ENCODE data around the gene CHPF2.

CHPF2 gene

DNA sequence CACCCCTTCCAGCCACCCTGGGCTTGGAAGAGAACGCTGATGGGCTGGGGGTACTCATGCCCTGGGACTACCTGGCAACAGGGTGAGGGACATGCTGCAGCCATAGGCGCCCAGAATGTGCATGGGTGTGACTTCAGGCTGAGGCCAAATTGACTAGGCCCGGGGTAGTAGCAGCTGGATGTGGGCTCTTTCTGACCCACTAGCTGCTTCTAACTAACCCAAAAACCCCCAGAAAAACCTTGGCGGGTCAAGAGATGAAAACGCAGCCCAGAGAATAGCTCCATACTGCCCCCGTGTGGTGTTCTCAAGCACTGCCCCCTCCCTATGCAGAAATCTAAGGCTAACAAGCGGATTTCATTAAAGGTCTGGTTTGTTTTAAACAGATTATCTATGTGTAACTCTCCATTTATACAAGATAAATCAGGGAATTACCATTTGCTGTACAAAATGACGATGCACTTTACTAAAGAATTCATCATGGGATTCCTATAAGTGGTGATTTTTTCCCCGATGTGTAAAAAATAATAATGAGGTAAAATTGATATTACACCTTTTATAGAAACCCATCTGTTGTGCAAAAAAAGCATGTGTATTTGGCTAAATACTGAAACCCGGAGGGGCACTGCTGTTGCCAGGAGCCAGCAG, 12.0 kb downstream of the CHPF2 start:
- no peak overlapping the region for H3K27ac ChIP-seq
- TF ChIP-seq ZFX (IDR thresholded peaks at IDR 0.05; ENCODE audit: borderline replicate concordance): no peak
- TF ChIP-seq, protein P1, sequence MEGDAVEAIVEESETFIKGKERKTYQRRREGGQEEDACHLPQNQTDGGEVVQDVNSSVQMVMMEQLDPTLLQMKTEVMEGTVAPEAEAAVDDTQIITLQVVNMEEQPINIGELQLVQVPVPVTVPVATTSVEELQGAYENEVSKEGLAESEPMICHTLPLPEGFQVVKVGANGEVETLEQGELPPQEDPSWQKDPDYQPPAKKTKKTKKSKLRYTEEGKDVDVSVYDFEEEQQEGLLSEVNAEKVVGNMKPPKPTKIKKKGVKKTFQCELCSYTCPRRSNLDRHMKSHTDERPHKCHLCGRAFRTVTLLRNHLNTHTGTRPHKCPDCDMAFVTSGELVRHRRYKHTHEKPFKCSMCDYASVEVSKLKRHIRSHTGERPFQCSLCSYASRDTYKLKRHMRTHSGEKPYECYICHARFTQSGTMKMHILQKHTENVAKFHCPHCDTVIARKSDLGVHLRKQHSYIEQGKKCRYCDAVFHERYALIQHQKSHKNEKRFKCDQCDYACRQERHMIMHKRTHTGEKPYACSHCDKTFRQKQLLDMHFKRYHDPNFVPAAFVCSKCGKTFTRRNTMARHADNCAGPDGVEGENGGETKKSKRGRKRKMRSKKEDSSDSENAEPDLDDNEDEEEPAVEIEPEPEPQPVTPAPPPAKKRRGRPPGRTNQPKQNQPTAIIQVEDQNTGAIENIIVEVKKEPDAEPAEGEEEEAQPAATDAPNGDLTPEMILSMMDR (IDR thresholded peaks at IDR 0.05): peak; percentile 99

DNA sequence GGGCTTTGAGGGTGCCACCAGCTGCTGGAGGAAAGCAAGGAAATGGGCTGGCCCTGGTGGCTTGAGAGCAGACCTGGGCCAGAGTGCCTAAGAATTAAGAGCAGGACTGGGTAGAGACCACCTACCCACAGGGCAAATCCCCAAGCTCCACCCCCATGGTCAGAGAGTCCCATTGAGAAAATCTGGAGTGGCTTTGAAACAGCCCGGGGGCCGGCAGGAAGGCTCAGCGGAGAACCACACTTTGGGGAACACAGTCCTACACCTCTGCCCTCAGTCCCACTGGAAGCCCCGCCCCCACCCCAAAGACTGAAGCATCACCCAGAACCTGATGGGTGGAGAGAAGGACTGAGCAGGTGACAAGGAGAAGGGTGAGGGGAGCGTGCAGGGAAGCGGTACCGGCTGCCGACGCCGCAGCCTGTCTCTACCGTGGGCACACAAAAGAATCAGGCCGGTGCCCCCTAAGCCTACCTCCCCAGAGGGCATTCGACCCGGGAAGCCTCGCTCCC, 12.6 kb downstream of the CHPF2 start:
- no peak for TF ChIP-seq ZFX (IDR thresholded peaks at IDR 0.05; ENCODE audit: borderline replicate concordance)
- TF ChIP-seq, protein P1 (IDR thresholded peaks at IDR 0.05): no peak
- H3K27ac ChIP-seq: no peak overlapping the region

DNA sequence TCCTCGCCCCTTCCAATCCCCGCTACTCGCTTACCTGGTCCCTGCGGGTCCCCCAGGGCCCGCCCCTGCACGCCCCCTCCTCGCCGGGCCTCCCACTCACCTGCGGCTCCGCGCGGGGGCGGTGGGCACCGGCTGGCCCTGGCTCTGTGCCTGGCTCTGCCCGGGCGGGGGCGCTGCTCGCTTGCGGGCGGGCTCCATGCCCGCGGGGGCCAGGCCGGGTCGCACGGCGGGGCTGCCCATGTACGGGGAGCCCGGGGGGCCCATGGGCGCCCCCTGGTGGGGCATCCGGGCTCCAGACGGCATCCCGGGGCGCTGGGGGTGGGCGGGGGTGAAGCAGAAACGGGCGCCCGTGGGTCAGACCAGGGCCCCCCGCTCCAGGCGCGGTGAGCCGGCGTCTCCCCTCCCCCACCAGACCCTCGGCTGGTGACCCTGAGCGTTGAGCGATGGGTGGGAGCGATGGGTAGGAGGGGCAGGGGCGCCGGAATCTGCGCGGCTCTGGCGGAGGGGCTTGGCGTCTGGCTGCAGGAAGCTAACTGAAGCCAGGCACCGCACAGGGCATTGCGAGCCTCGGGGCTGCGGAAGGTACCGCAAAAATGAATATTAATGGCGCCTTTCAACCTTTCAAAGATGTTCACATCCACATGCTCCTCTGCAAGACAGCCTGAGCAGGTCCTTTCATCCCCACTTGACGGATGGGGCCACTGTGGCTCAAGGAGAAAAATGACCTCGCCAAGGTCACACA, 13.2 kb downstream of the CHPF2 start:
- H3K27ac ChIP-seq: no peak overlapping the region
- TF ChIP-seq, protein P1 (IDR thresholded peaks at IDR 0.05): peak; percentile 80
- no peak for TF ChIP-seq ZFX (IDR thresholded peaks at IDR 0.05; ENCODE audit: borderline replicate concordance)

DNA sequence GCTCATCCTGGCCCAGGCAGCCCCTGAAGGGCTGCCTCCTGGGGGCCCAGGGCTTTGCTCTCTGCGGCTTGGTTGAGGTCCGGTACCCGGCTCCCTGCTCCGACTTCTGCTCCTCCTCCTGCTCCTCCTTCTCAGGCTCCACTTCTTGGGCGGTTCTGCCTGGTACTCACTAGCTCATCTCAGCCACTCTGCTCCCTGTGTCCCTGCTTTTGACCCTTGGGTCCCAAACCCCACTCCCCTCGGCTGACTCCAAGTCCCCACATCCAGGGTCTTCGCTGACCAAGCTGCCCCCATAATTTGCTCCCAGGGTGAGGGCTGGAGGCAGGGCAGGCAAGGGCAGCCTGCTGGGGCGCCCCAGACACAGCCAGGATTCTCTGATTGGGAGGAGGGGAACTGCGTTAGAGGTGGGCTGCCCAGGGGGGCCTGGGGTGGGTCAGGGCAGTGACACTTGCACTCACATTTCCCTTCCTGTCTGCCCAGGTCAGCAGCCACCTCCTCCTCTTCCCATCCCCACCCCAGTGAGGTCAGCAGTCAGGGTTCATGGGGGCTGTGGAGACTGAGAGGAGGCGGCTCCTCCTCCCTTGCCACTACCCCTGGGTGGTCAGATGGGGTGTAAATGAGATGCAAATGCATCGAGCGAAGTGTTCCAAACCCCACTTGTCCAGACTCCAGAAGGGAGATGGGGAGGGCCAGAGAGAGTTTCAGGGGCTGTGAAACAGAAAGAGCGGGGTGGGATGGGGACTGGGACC, 14.0 kb downstream of the CHPF2 start:
- TF ChIP-seq ZFX (IDR thresholded peaks at IDR 0.05; ENCODE audit: borderline replicate concordance): no peak
- no peak overlapping the region for H3K27ac ChIP-seq

DNA sequence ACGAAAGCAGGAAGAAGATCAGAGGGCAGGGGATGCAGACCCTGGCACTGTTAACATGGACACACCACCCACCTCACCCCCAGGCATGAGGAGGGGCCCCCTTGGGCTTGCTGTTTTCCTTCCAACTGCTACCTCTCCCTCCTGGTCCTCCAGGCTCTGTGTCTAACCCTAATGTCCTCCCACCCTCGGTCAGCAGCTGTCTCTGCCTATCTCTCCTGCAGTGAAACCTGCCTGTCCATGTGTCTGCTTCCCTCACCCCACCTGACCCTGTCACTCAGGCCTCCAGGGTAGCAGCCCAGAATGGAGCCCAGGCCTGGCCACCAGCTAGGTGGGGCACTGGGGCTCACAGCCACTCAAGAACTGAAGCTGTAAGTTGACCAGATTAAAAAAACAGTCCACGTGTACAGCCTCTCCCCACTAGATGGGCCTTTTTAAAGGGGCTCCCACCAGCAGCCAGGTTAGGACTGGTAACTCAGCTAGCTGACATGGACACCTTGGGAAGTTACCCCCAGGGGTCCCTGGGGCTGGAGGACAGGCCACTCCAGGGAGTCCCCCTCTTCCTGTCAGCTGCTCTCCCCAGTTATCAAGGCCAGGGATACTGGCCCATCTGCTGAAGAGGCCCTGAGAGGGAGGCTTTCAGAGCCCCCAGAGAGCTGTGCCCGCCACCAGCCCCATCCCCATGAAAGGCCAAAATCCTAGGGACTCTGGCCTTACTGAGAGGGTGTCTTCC, 14.7 kb downstream of the CHPF2 start:
- H3K27ac ChIP-seq: peak overlapping the region; percentile 86; the same call in 1 of the 2 replicates
- TF ChIP-seq, protein P1 (IDR thresholded peaks at IDR 0.05): no peak
- no peak for TF ChIP-seq ZFX (IDR thresholded peaks at IDR 0.05; ENCODE audit: borderline replicate concordance)

DNA sequence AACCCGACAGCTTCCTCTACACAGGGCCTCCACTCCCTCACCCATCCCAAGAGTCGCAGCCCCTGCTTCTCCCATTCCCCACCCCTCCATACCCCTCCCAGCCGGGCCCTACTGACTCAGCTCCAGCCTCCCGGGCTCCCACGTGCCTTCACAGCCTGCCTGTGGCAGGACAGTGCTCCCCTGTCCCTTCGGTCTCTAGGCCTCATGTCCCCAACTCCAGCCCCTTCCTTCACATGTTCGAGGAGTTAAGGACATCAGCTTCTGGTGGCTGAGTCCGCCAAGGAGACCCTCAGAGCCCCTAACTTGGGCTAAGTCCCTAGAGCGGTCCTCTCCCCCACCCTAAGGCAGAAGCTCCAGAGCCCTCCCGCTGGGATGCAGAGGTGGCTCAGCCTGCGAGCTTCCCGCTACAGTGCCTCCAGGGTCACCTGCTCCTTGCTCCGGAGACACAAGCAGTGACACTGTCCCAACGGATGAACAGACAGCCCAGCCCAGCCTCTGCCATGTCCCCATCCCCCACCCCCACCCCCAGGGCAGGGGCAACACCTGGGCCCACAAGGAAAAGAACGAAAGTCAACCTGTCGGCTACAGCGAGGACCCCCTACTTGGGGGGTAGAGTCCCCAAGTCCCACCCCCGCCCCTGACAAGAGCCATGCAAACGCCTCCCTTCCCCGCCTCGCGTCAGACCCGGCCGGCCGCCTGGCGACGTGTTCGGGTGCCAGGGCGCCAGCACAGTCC, 15.5 kb downstream of the CHPF2 start:
- no peak for TF ChIP-seq ZFX (IDR thresholded peaks at IDR 0.05; ENCODE audit: borderline replicate concordance)
- TF ChIP-seq, protein P1 (IDR thresholded peaks at IDR 0.05): no peak
- H3K27ac ChIP-seq: peak overlapping the region; percentile 86

Measured in 22Rv1 (cell line).